ENCODE data around the gene MAB21L3.

The MAB21L3 gene

GRCh38 chr1:116099919-116100318 is 11.3 kb upstream of the MAB21L3 start:
- TF ChIP-seq EGR1 (IDR thresholded peaks at IDR 0.05), result no peak
- TF ChIP-seq, protein P1, sequence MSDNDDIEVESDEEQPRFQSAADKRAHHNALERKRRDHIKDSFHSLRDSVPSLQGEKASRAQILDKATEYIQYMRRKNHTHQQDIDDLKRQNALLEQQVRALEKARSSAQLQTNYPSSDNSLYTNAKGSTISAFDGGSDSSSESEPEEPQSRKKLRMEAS (IDR thresholded peaks at IDR 0.05), result no peak
- TF ChIP-seq USF1 (IDR thresholded peaks at IDR 0.05), result no peak
- TF ChIP-seq TAF1 (IDR thresholded peaks at IDR 0.05; ENCODE audit: low read depth), result no peak
- no peak for TF ChIP-seq NFIC (IDR thresholded peaks at IDR 0.05)

DNA sequence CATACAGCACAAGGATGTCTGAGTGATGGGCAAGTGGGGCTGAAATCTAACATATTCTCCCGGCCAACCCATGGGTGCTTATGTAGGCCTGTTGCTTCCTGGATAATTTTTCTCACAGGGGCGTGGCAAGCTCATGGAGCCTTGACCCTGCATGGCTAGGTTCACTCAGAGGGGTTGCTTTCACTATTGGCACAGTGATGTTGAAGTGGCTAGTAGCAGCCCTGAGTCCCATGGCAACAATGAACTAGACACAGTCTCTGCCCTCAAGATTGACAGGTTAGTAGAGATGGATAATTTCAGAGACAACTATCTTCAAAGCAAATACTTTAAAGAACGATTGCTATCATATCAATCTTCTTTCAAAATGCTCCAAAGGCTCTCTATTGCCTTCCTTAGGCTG is 6.5 kb upstream of the MAB21L3 start:
- TF ChIP-seq EP300 (IDR thresholded peaks at IDR 0.05; ENCODE audit: borderline replicate concordance) (no peak), RAD21 (IDR thresholded peaks at IDR 0.05; ENCODE audit: low read depth) (no peak), CEBPB (IDR thresholded peaks at IDR 0.05) (no peak), TEAD4 (IDR thresholded peaks at IDR 0.05) (no peak), CREB1 (IDR thresholded peaks at IDR 0.05; ENCODE audit: low read depth) (no peak), TAF1 (IDR thresholded peaks at IDR 0.05; ENCODE audit: low read depth) (no peak), NFIC (IDR thresholded peaks at IDR 0.05) (no peak)
- TF ChIP-seq, protein P2, sequence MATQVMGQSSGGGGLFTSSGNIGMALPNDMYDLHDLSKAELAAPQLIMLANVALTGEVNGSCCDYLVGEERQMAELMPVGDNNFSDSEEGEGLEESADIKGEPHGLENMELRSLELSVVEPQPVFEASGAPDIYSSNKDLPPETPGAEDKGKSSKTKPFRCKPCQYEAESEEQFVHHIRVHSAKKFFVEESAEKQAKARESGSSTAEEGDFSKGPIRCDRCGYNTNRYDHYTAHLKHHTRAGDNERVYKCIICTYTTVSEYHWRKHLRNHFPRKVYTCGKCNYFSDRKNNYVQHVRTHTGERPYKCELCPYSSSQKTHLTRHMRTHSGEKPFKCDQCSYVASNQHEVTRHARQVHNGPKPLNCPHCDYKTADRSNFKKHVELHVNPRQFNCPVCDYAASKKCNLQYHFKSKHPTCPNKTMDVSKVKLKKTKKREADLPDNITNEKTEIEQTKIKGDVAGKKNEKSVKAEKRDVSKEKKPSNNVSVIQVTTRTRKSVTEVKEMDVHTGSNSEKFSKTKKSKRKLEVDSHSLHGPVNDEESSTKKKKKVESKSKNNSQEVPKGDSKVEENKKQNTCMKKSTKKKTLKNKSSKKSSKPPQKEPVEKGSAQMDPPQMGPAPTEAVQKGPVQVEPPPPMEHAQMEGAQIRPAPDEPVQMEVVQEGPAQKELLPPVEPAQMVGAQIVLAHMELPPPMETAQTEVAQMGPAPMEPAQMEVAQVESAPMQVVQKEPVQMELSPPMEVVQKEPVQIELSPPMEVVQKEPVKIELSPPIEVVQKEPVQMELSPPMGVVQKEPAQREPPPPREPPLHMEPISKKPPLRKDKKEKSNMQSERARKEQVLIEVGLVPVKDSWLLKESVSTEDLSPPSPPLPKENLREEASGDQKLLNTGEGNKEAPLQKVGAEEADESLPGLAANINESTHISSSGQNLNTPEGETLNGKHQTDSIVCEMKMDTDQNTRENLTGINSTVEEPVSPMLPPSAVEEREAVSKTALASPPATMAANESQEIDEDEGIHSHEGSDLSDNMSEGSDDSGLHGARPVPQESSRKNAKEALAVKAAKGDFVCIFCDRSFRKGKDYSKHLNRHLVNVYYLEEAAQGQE (IDR thresholded peaks at IDR 0.05; ENCODE audit: low read depth), result no peak
- TF ChIP-seq, protein P1 (IDR thresholded peaks at IDR 0.05), result no peak

DNA sequence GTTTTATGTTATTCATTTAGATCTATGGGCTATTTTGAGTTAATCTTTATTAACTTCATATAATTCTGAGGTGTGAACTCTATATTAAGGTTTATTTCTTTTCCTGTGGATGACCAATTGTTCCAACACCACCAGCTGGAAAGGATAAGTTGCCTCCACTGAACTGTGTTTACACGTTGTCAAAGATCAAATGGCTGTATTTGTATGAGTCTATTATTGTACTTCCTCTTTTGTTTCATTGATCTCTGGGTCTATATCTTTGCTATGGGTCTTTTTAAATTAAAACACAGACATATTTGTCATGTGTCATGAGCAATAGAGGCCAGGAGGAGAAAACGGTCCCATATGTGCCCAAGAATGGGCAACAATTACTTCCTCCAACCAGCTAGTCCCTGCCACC is 5.2 kb upstream of the MAB21L3 start:
- no peak for TF ChIP-seq YY1 (IDR thresholded peaks at IDR 0.05; ENCODE audit: low read depth)
- no peak for TF ChIP-seq ZBTB7A (IDR thresholded peaks at IDR 0.05; ENCODE audit: low read depth)
- no peak for TF ChIP-seq CEBPB (IDR thresholded peaks at IDR 0.05)
- no peak for TF ChIP-seq EP300 (IDR thresholded peaks at IDR 0.05; ENCODE audit: borderline replicate concordance)
- TF ChIP-seq EGR1 (IDR thresholded peaks at IDR 0.05), result no peak
- no peak for TF ChIP-seq CREB1 (IDR thresholded peaks at IDR 0.05; ENCODE audit: low read depth)

DNA sequence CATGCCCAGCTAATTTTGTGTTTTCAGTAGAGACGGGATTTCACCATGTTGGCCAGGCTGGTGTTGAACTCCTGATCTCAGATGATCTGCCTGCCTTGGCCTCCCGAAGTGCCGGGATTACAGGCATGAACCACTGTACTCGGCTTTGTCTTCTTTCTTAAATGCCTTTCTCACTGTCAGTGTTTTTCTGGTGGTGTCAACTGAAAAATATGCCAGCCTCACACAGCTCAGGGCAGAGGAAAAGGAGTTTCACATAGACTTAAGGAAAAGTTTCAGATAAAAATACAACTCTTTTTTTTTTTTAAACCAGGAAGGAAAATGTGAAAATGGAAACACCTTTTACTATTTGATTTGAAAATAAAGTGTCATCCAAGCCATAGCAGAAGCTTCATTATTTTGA is 4.6 kb upstream of the MAB21L3 start:
- TF ChIP-seq EGR1 (IDR thresholded peaks at IDR 0.05) (no peak), YY1 (IDR thresholded peaks at IDR 0.05; ENCODE audit: low read depth) (no peak), ZBTB7A (IDR thresholded peaks at IDR 0.05; ENCODE audit: low read depth) (no peak), USF1 (IDR thresholded peaks at IDR 0.05) (no peak), EP300 (IDR thresholded peaks at IDR 0.05; ENCODE audit: borderline replicate concordance) (no peak), TEAD4 (IDR thresholded peaks at IDR 0.05) (no peak), TCF12 (IDR thresholded peaks at IDR 0.05; ENCODE audit: low read depth) (no peak), FOXM1 (IDR thresholded peaks at IDR 0.05; ENCODE audit: borderline replicate concordance, low read depth) (no peak), RAD21 (IDR thresholded peaks at IDR 0.05; ENCODE audit: low read depth) (no peak), TAF1 (IDR thresholded peaks at IDR 0.05; ENCODE audit: low read depth) (no peak), CREB1 (IDR thresholded peaks at IDR 0.05; ENCODE audit: low read depth) (no peak), CEBPB (IDR thresholded peaks at IDR 0.05) (no peak), NFIC (IDR thresholded peaks at IDR 0.05) (no peak)
- TF ChIP-seq, protein P1 (IDR thresholded peaks at IDR 0.05), result no peak
- TF ChIP-seq, protein P2 (IDR thresholded peaks at IDR 0.05; ENCODE audit: low read depth), result no peak

DNA sequence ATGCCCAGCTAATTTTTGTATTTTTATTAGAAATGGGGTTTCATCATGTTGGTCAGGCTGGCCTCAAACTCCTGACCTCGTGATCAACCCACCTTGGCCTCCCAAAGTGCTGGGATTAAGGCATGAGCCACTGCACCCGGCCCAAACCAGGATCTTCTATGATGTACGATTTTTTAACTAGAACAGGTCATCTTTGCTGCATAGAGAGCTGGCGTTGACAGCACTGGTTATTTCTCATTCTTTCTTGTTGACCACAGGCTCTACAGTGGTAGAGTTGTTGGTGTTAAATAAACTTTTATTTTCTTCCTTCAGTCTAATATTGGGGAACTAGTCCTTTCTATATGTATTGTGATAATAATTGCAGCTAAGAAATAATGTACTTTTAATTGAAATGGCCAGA is 3.8 kb upstream of the MAB21L3 start:
- TF ChIP-seq YY1 (IDR thresholded peaks at IDR 0.05; ENCODE audit: low read depth), result no peak
- TF ChIP-seq CREB1 (IDR thresholded peaks at IDR 0.05; ENCODE audit: low read depth), result no peak
- TF ChIP-seq CEBPB (IDR thresholded peaks at IDR 0.05), result no peak
- no peak for TF ChIP-seq NFIC (IDR thresholded peaks at IDR 0.05)
- no peak for TF ChIP-seq RAD21 (IDR thresholded peaks at IDR 0.05; ENCODE audit: low read depth)
- no peak for TF ChIP-seq ZBTB7A (IDR thresholded peaks at IDR 0.05; ENCODE audit: low read depth)
- TF ChIP-seq TAF1 (IDR thresholded peaks at IDR 0.05; ENCODE audit: low read depth), result no peak
- TF ChIP-seq FOXM1 (IDR thresholded peaks at IDR 0.05; ENCODE audit: borderline replicate concordance, low read depth), result no peak
- no peak for TF ChIP-seq EP300 (IDR thresholded peaks at IDR 0.05; ENCODE audit: borderline replicate concordance)
- no peak for TF ChIP-seq EGR1 (IDR thresholded peaks at IDR 0.05)
- TF ChIP-seq, protein P2 (IDR thresholded peaks at IDR 0.05; ENCODE audit: low read depth), result no peak
- TF ChIP-seq TEAD4 (IDR thresholded peaks at IDR 0.05), result no peak
- no peak for TF ChIP-seq TCF12 (IDR thresholded peaks at IDR 0.05; ENCODE audit: low read depth)
- no peak for TF ChIP-seq USF1 (IDR thresholded peaks at IDR 0.05)
- TF ChIP-seq, protein P1 (IDR thresholded peaks at IDR 0.05), result no peak

All from Ishikawa (cell line).